GM12873 (cell line): Measurements from ENCODE around the gene PEPD.
A peak's percentile ranks its signal among the peaks of the same experiment; 100 is the strongest.

Experiments used
- TF ChIP-seq, protein P1 (sequence below): IDR thresholded peaks from 2 replicates; pipeline ENCODE4 v1.5.1; 2012; ENCODE audit warnings: low read depth, mild to moderate bottlenecking, moderate library complexity, low read length, control low read depth; ENCODE audit not compliant: insufficient read depth; ENCODE audit errors: missing control alignments

The PEPD gene

GRCh38 chr19:33418461-33418860 lies 103.1 kb downstream of the PEPD start:
- TF ChIP-seq, protein P1, sequence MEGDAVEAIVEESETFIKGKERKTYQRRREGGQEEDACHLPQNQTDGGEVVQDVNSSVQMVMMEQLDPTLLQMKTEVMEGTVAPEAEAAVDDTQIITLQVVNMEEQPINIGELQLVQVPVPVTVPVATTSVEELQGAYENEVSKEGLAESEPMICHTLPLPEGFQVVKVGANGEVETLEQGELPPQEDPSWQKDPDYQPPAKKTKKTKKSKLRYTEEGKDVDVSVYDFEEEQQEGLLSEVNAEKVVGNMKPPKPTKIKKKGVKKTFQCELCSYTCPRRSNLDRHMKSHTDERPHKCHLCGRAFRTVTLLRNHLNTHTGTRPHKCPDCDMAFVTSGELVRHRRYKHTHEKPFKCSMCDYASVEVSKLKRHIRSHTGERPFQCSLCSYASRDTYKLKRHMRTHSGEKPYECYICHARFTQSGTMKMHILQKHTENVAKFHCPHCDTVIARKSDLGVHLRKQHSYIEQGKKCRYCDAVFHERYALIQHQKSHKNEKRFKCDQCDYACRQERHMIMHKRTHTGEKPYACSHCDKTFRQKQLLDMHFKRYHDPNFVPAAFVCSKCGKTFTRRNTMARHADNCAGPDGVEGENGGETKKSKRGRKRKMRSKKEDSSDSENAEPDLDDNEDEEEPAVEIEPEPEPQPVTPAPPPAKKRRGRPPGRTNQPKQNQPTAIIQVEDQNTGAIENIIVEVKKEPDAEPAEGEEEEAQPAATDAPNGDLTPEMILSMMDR: no peak

- TF ChIP-seq, protein P1: no peak
These were observed 103.8 kb downstream of the PEPD start for GRCh38 chr19:33417751-33418150.

GRCh38 chr19:33416307-33417215 lies 105.0 kb downstream of the PEPD start:
- TF ChIP-seq, protein P1: peak; percentile 78

DNA sequence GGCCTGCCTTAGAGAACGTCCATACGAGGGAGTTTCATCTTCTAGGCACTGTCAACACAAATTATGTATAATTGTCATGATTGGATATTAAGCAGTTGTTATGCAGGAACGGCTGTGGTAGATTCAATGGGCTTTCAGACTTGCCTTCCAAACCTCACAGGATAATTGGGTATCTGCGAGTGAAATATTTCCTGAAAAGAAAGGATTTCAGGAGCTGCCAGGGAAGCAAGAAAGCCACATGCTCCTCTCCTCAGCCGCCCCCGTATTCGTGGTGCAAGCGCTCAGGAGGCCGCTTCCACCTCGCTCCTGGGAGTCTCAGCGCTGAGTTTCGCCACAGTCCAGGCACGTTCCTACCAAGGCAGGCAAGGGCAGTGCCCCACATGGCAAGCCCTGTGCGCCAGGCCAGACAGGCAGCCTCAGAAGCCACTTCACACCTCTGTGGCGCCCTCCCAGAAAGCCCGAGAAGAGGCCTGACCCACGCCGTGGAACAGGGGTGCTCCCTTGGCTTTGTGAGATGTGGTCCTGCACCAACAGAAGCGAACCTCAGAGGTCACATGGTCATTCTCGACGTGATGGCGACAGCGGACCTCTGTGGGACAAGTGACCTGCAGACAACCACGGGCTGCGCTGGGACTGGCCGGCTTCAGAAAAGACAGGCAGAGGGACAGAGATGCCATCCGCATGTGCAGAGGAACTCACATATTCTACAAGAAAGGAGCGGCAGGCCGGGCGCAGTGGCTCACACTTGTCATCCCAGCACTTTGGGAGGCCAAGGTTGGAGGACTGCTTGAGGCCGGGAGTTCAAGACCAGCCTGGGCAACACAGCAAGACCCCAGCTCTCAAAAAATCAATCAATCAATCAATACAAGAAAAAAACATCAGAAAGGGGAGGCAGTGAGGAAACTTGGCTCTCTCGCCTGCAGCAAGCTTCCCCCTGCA lies 106.7 kb downstream of the PEPD start:
- TF ChIP-seq, protein P1: no peak

GRCh38 chr19:33413868-33414666 lies 107.5 kb downstream of the PEPD start:
- TF ChIP-seq, protein P1: no peak

GRCh38 chr19:33413426-33413725 lies 108.2 kb downstream of the PEPD start:
- TF ChIP-seq, protein P1: no peak
